Endothelial cell of umbilical vein (primary cell): ENCODE data around the gene TSHZ1. TPM values are rescaled to one million over a fixed set of nuclear protein-coding genes. Genes with fewer than 3 reads are reported as not detected.

Experiments
- BruUV-seq: library from RNA; stranded (reverse); fragments of 400-500 nt; replicated peaks from 2 replicates; lab custom pipeline; 2021; lab: Mats Ljungman, UMichigan
- CTCF ChIA-PET: fragments of 300-600, 350-600 bp; sonication (Branson Sonifier 250); formaldehyde crosslinking; loops from one replicate; lab custom pipeline; 2021; ENCODE audit warnings: antibody characterized with exemption, inconsistent platforms; lab: Charles Lee
- POLR2A ChIA-PET: fragments of 300-600, 350-600 bp; sonication (Branson Sonifier 250); formaldehyde crosslinking; loops from one replicate; lab custom pipeline; 2021; ENCODE audit warnings: antibody characterized with exemption, inconsistent platforms; lab: Charles Lee
- DNase-seq: peaks from one replicate; pipeline ENCODE4 v3.0.0-alpha.2; 2011; ENCODE audit warnings: low read depth, low spot score
- FAIRE-seq: peaks from 2 replicates; lab custom pipeline; 2011; peaks lifted over from hg19 to GRCh38; lab: Jason Lieb, UNC
- H2AFZ ChIP-seq: 2 replicates; pipeline ENCODE4 v1.6.0; 2012; ENCODE audit warnings: low read depth, low read length, control low read depth, inconsistent platforms
- H3K27ac ChIP-seq: 2 replicates; pipeline ENCODE4 v1.5.1; 2011; ENCODE audit warnings: low read depth, mild to moderate bottlenecking, control low read depth, low read length, moderate library complexity; ENCODE audit not compliant: insufficient read depth
- H3K27me3 ChIP-seq, 2 experiments: 2 replicates each; pipeline versions ENCODE4 v1.6.0 to v1.6.1; 2011; ENCODE audit warnings: low read length in 2 of 2, mixed read lengths in 1 of 2; ENCODE audit not compliant: control insufficient read depth in 2 of 2, insufficient read depth in 2 of 2
- H3K36me3 ChIP-seq, 2 experiments: 2 replicates in 1 of 2; 3 replicates in 1 of 2; pipeline ENCODE4 v1.5.1; 2011; ENCODE audit warnings: low read length in 2 of 2, mild to moderate bottlenecking in 1 of 2, moderate library complexity in 1 of 2; ENCODE audit not compliant: control insufficient read depth in 2 of 2, insufficient read depth in 2 of 2; ENCODE audit errors: extremely low read depth in 1 of 2
- H3K4me1 ChIP-seq: 3 replicates; pipeline ENCODE4 v1.5.1; 2011; ENCODE audit warnings: mild to moderate bottlenecking, low read length; ENCODE audit not compliant: control insufficient read depth, insufficient read depth; ENCODE audit errors: extremely low read depth
- H3K4me2 ChIP-seq: 2 replicates; pipeline ENCODE4 v1.6.1; 2011; ENCODE audit warnings: low read length, control low read depth, mixed read lengths; ENCODE audit not compliant: insufficient read depth
- H3K4me3 ChIP-seq, 3 experiments: fragments of 200-600 bp in 1 of 3; sonication (generic), shearing (Covaris generic) in 1 of 3; replicated peaks in 1 of 3; 2 replicates each; pipeline ENCODE4 v1.5.1; 2011 to 2016; ENCODE audit warnings: control low read depth in 3 of 3, low read length in 3 of 3, mild to moderate bottlenecking in 2 of 3, inconsistent platforms in 1 of 3, low read depth in 1 of 3, moderate library complexity in 1 of 3; ENCODE audit not compliant: insufficient read depth in 1 of 3
- H3K79me2 ChIP-seq: 2 replicates; pipeline ENCODE4 v1.6.0; 2012; ENCODE audit warnings: low read length, inconsistent platforms; ENCODE audit not compliant: control insufficient read depth, insufficient read depth
- H3K9ac ChIP-seq: replicated peaks from 2 replicates; pipeline ENCODE3; 2011; ENCODE audit warnings: low read length, control low read depth; ENCODE audit not compliant: insufficient read depth; ENCODE audit errors: extremely low read depth
- H3K9me1 ChIP-seq: replicated peaks from 3 replicates; pipeline ENCODE4 v1.6.0; 2011; ENCODE audit warnings: mild to moderate bottlenecking, low read length; ENCODE audit not compliant: control insufficient read depth, insufficient read depth; ENCODE audit errors: extremely low read depth
- H3K9me3 ChIP-seq: replicated peaks from 2 replicates; pipeline ENCODE4 v1.5.1; 2012; ENCODE audit warnings: low read length, inconsistent platforms; ENCODE audit not compliant: control insufficient read depth, insufficient read depth
- H4K20me1 ChIP-seq: replicated peaks from 2 replicates; pipeline ENCODE3; 2011; ENCODE audit warnings: mild to moderate bottlenecking, low read length; ENCODE audit not compliant: control insufficient read depth, insufficient read depth; ENCODE audit errors: extremely low read depth
- CTCF ChIP-seq, 2 donors: IDR thresholded peaks; 1 replicate in 1 of 2; 2 replicates in 1 of 2; pipeline ENCODE4 v1.5.1; 2011; ENCODE audit warnings: low read length in 2 of 2, mild to moderate bottlenecking in 2 of 2, moderate library complexity in 2 of 2, control low read depth in 1 of 2, inconsistent platforms in 1 of 2, low read depth in 1 of 2; ENCODE audit not compliant: insufficient read depth in 1 of 2; ENCODE audit errors: extremely low read depth in 1 of 2
- EZH2 ChIP-seq: IDR thresholded peaks from 2 replicates; pipeline ENCODE4 v1.6.1; 2012; ENCODE audit warnings: borderline replicate concordance, low read depth, mild to moderate bottlenecking, moderate library complexity, low read length, inconsistent platforms; ENCODE audit not compliant: severe bottlenecking
- FOS ChIP-seq: IDR thresholded peaks from 2 replicates; pipeline ENCODE4 v1.6.1; 2011; ENCODE audit warnings: mild to moderate bottlenecking, low read length, moderate library complexity, borderline replicate concordance; ENCODE audit not compliant: insufficient read depth
- GATA2 ChIP-seq: IDR thresholded peaks from 2 replicates; pipeline ENCODE4 v1.7.0; 2011; ENCODE audit warnings: low read depth, mild to moderate bottlenecking, moderate library complexity, mixed read lengths, low read length; ENCODE audit not compliant: insufficient read length, insufficient read depth
- JUN ChIP-seq: IDR thresholded peaks from 2 replicates; pipeline ENCODE4 v1.6.1; 2011; ENCODE audit warnings: borderline replicate concordance, low read depth; ENCODE audit not compliant: insufficient read length, insufficient read depth
- MAX ChIP-seq: IDR thresholded peaks from 2 replicates; pipeline ENCODE4 v1.6.1; 2011; ENCODE audit not compliant: insufficient read depth, insufficient read length
- MYC ChIP-seq: IDR thresholded peaks from one replicate; pipeline ENCODE4 v1.6.1; 2011; ENCODE audit warnings: mild to moderate bottlenecking, low read depth, low read length
- POLR2A ChIP-seq: IDR thresholded peaks from 2 replicates; pipeline ENCODE4 v1.6.1; 2012; ENCODE audit warnings: low read depth, mild to moderate bottlenecking, control low read depth, low read length
- POLR2AphosphoS5 ChIP-seq: IDR thresholded peaks from 2 replicates; pipeline ENCODE4 v1.6.1; 2012; ENCODE audit warnings: low read depth, mild to moderate bottlenecking, control low read depth, low read length, moderate library complexity; ENCODE audit not compliant: insufficient read depth
- dilution Hi-C: fragments of 300-500 bp; cut with MboI; formaldehyde crosslinking; loops from one replicate; pipeline ENCODE4 v1.15.0; 2019; ENCODE audit warnings: low sequenced_read_pairs; ENCODE audit not compliant: extremely low pct_ligation_motif_present
- intact Hi-C: fragments of 100-400 bp; cut with micrococcal nuclease; formaldehyde crosslinking; loops from one replicate; pipeline ENCODE4 v1.10.0; 2022
- polyA plus RNA-seq, 4 experiments: library from polyadenylated mRNA; depleted of rRNA in 3 of 4; stranded (reverse) in 3 of 4; unstranded in 1 of 4; fragments of >200 nt; gene quantifications; 2 replicates each; pipeline versions ENCODE4 v1.2.1 to v1.2.3, GENCODE V29; 2011 to 2012; ENCODE audit warnings: missing spikeins in 1 of 4
- total RNA-seq: library from RNA; stranded (reverse); gene quantifications from 2 replicates; pipeline ENCODE4 v1.2.3, GENCODE V29; 2021

Gene TSHZ1
- total and polyA plus RNA-seq, 2 donors (not counting 3 experiments of a cell fraction or from before 2014, with no cell fraction given), result 4.2 to 10.2 TPM

GRCh38 chr18:75212751-75213090 lies 2.1 kb downstream of the TSHZ1 start:
- dilution Hi-C loops, result no loop called here

More at GRCh38 chr18:75212751-75213090, 2.1 kb downstream of the TSHZ1 start:
- ChIA-PET CTCF (interaction anchor here (1.0 to 2.7 kb wide), 3 partner anchors 17 to 267 kb away, joined by 4 to 10 read pairs (median 4); no protein-coding TSS in a partner anchor), POLR2A (no interaction called here)
- H3K27ac ChIP-seq, result no peak overlapping the region
- no peaks in the 10 kb centered on the region for H3K36me3 ChIP-seq
- H3K4me1 ChIP-seq, result peaks cover 39% of the 10 kb centered on the region
- peaks cover 23% of the 10 kb centered on the region for H3K79me2 ChIP-seq
- no peak for FAIRE-seq
- H3K9ac ChIP-seq, result peak overlapping the region; percentile 8
- H3K4me2 ChIP-seq, result peak overlapping the region; percentile 47
- no TSS peak for BruUV-seq
- H3K9me3 ChIP-seq, result no peaks in the 10 kb centered on the region
- no peaks in the 10 kb centered on the region for H3K27me3 ChIP-seq
- no peaks in the 10 kb centered on the region for H4K20me1 ChIP-seq
- no peak overlapping the region for H2AFZ ChIP-seq
- no peak for TF ChIP-seq JUN
- TF ChIP-seq POLR2A, result no peak
- TF ChIP-seq MAX, result no peak
- no peak for TF ChIP-seq GATA2
- TF ChIP-seq CTCF (IDR thresholded peaks at IDR 0.05; ENCODE audit: extremely low read depth in 1 of 2, insufficient read depth in 1 of 2, low read depth in 1 of 2, low read length in 2 of 2), result no peak
- no peak for TF ChIP-seq FOS
- no peak for TF ChIP-seq POLR2AphosphoS5
- TF ChIP-seq MYC, result no peak
- no peak for TF ChIP-seq EZH2
- H3K9me1 ChIP-seq, result no peaks in the 10 kb centered on the region
- intact Hi-C loops, result loop anchor here (1.0 to 10.0 kb wide), 6 partner anchors 9 to 1282 kb away; partner anchors contain the start of gene ZNF516
- H3K4me3 ChIP-seq, result peak overlapping the region; percentile 4 to 88 (median 60)
- peak; percentile 37 for DNase-seq
